Measurements from ENCODE around the gene SPTSSA.

Gene SPTSSA

DNA sequence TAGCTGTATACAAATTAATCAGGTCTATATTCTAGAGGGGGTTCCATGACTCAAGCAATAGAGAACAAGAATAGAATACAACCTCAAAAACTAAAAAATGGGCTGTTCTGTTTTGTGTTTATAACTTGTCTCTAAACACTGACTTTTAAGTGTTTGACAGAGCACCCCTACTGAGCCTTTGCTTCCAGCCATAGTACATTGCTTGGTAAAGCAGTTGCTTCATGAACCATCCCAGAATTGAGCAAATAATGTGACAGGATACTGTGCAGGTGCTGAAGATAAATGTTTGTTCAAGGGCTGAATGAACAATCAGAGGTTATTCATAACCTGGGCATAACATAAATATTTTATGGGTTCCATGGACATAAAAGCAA lies 11.5 kb downstream of the SPTSSA start:
- H3K36me3 ChIP-seq (ENCODE audit: control insufficient read depth in 2 of 2, insufficient read depth in 1 of 2, low read length in 2 of 2) = peaks cover 16 to 25% of the 10 kb centered on the region in 2 experiments; a peak in 2 of 3 replicates
- H3K4me3 ChIP-seq (ENCODE audit: low read depth, low read length) = no peak overlapping the region
- CTCF ChIA-PET = no interaction called here
- H3K27ac ChIP-seq (ENCODE audit: extremely low read depth, low read depth, low read length) = no peak overlapping the region
- POLR2A ChIA-PET = no interaction called here
- no peak for TF ChIP-seq ZNF555 (tag by site-specific recombination; conservative IDR thresholded peaks at IDR 0.05)
- TF ChIP-seq, protein P1, sequence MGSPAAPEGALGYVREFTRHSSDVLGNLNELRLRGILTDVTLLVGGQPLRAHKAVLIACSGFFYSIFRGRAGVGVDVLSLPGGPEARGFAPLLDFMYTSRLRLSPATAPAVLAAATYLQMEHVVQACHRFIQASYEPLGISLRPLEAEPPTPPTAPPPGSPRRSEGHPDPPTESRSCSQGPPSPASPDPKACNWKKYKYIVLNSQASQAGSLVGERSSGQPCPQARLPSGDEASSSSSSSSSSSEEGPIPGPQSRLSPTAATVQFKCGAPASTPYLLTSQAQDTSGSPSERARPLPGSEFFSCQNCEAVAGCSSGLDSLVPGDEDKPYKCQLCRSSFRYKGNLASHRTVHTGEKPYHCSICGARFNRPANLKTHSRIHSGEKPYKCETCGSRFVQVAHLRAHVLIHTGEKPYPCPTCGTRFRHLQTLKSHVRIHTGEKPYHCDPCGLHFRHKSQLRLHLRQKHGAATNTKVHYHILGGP (tag by site-specific recombination; IDR thresholded peaks at IDR 0.05) = no peak
- TF ChIP-seq HOXC10 (CRISPR knock-in tag; IDR thresholded peaks at IDR 0.05) = no peak
- TF ChIP-seq, protein P2, sequence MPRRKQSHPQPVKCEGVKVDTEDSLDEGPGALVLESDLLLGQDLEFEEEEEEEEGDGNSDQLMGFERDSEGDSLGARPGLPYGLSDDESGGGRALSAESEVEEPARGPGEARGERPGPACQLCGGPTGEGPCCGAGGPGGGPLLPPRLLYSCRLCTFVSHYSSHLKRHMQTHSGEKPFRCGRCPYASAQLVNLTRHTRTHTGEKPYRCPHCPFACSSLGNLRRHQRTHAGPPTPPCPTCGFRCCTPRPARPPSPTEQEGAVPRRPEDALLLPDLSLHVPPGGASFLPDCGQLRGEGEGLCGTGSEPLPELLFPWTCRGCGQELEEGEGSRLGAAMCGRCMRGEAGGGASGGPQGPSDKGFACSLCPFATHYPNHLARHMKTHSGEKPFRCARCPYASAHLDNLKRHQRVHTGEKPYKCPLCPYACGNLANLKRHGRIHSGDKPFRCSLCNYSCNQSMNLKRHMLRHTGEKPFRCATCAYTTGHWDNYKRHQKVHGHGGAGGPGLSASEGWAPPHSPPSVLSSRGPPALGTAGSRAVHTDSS (tag by site-specific recombination; IDR thresholded peaks at IDR 0.05) = no peak
- no peak for TF ChIP-seq ZNF658 (tag by site-specific recombination; IDR thresholded peaks at IDR 0.05)
- no peak for TF ChIP-seq ZNF654 (tag by site-specific recombination; IDR thresholded peaks at IDR 0.05; ENCODE audit: low read depth)
- no peak for TF ChIP-seq ZNF433 (tag by site-specific recombination; IDR thresholded peaks at IDR 0.05; ENCODE audit: low read depth)
- no peak for TF ChIP-seq SETDB1 (IDR thresholded peaks at IDR 0.05; ENCODE audit: insufficient read length, low read length)
- TF ChIP-seq MEIS1 (CRISPR knock-in tag; IDR thresholded peaks at IDR 0.05; ENCODE audit: borderline replicate concordance) = no peak
- no peak for TF ChIP-seq ZNF792 (tag by site-specific recombination; IDR thresholded peaks at IDR 0.05)
- no peak for TF ChIP-seq BCL11A (tag by site-specific recombination; IDR thresholded peaks at IDR 0.05; ENCODE audit: low read depth)
- TF ChIP-seq, protein P3, sequence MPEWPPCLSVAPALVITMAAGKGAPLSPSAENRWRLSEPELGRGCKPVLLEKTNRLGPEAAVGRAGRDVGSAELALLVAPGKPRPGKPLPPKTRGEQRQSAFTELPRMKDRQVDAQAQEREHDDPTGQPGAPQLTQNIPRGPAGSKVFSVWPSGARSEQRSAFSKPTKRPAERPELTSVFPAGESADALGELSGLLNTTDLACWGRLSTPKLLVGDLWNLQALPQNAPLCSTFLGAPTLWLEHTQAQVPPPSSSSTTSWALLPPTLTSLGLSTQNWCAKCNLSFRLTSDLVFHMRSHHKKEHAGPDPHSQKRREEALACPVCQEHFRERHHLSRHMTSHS (tag by site-specific recombination; IDR thresholded peaks at IDR 0.05) = no peak
- no peak for TF ChIP-seq ZEB2 (tag by site-specific recombination; IDR thresholded peaks at IDR 0.05)
- TF ChIP-seq ZFP41 (tag by site-specific recombination; IDR thresholded peaks at IDR 0.05; ENCODE audit: borderline replicate concordance) = no peak
- TF ChIP-seq, protein P4, sequence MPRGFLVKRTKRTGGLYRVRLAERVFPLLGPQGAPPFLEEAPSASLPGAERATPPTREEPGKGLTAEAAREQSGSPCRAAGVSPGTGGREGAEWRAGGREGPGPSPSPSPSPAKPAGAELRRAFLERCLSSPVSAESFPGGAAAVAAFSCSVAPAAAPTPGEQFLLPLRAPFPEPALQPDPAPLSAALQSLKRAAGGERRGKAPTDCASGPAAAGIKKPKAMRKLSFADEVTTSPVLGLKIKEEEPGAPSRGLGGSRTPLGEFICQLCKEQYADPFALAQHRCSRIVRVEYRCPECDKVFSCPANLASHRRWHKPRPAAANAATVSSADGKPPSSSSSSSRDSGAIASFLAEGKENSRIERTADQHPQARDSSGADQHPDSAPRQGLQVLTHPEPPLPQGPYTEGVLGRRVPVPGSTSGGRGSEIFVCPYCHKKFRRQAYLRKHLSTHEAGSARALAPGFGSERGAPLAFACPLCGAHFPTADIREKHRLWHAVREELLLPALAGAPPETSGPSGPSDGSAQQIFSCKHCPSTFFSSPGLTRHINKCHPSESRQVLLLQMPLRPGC (tag by site-specific recombination; IDR thresholded peaks at IDR 0.05) = no peak
- TF ChIP-seq ZNF416 (tag by site-specific recombination; IDR thresholded peaks at IDR 0.05) = no peak
- TF ChIP-seq, protein P5, sequence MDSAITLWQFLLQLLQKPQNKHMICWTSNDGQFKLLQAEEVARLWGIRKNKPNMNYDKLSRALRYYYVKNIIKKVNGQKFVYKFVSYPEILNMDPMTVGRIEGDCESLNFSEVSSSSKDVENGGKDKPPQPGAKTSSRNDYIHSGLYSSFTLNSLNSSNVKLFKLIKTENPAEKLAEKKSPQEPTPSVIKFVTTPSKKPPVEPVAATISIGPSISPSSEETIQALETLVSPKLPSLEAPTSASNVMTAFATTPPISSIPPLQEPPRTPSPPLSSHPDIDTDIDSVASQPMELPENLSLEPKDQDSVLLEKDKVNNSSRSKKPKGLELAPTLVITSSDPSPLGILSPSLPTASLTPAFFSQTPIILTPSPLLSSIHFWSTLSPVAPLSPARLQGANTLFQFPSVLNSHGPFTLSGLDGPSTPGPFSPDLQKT (IDR thresholded peaks at IDR 0.05; ENCODE audit: borderline replicate concordance, low read depth, low read length) = no peak
- no peaks in the 10 kb centered on the region for H3K9me3 ChIP-seq (ENCODE audit: control insufficient read depth, insufficient read depth, low read depth, low read length)
- no peaks in the 10 kb centered on the region for H3K4me1 ChIP-seq (ENCODE audit: control insufficient read depth, insufficient read depth, low read length)

DNA sequence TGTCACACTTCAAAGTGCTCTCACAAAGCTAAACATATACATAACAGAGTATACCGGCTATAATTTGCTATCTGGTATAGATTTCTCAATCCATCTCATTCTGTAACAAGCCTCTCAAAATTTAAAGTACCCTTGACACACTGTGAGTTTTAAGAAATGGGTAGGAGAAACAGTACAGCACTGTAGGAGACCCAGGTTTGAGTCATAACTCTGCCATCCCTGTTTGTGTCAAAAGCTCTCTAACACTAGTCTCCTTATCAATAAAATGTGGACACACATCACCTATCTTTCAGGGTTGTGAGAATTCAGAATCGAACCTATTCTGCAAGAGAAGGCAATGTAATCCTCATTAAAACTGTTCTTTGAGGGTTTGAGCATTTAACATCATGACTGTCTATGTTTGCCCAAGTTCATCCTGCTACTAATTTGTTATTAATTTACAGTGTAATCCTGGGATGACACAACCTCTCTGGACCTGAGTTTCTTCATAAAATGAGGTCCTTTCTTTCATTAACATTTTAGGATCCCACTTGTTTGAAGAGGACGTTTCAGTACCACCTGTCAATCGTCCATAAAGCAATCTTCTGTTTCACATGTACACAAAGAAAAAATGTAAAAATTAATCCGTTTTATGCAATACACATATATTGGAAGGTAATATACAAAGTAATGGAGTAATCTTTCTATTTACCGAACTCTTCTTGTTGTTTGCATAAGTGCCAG lies 12.1 kb downstream of the SPTSSA start:
- H3K4me3 ChIP-seq (ENCODE audit: low read depth, low read length) = no peak overlapping the region
- ChIA-PET POLR2A (interaction anchor here (0.7 kb wide), 1 partner anchor 56 kb away, joined by 5 read pairs; no protein-coding TSS in a partner anchor), CTCF (no interaction called here)
- H3K4me1 ChIP-seq (ENCODE audit: control insufficient read depth, insufficient read depth, low read length) = no peaks in the 10 kb centered on the region
- H3K27ac ChIP-seq (ENCODE audit: extremely low read depth, low read depth, low read length) = no peak overlapping the region
- peaks cover 12 to 22% of the 10 kb centered on the region in 2 experiments; a peak in 2 of 3 replicates for H3K36me3 ChIP-seq (ENCODE audit: control insufficient read depth in 2 of 2, insufficient read depth in 1 of 2, low read length in 2 of 2)
- H3K9me3 ChIP-seq (ENCODE audit: control insufficient read depth, insufficient read depth, low read depth, low read length) = no peaks in the 10 kb centered on the region
- TF ChIP-seq BCL11B (tag by site-specific recombination; IDR thresholded peaks at IDR 0.05; ENCODE audit: low read depth) (no peak), ZNF510 (tag by site-specific recombination; IDR thresholded peaks at IDR 0.05; ENCODE audit: insufficient replicate concordance) (no peak), ZNF248 (tag by site-specific recombination; IDR thresholded peaks at IDR 0.05) (no peak), ZNF23 (tag by site-specific recombination; IDR thresholded peaks at IDR 0.05; ENCODE audit: borderline replicate concordance) (no peak), ZIC2 (tag by site-specific recombination; IDR thresholded peaks at IDR 0.05) (no peak), ZNF146 (tag by site-specific recombination; IDR thresholded peaks at IDR 0.05) (no peak)
- TF ChIP-seq, protein P6, sequence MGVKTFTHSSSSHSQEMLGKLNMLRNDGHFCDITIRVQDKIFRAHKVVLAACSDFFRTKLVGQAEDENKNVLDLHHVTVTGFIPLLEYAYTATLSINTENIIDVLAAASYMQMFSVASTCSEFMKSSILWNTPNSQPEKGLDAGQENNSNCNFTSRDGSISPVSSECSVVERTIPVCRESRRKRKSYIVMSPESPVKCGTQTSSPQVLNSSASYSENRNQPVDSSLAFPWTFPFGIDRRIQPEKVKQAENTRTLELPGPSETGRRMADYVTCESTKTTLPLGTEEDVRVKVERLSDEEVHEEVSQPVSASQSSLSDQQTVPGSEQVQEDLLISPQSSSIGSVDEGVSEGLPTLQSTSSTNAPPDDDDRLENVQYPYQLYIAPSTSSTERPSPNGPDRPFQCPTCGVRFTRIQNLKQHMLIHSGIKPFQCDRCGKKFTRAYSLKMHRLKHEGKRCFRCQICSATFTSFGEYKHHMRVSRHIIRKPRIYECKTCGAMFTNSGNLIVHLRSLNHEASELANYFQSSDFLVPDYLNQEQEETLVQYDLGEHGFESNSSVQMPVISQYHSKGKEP (tag by site-specific recombination; IDR thresholded peaks at IDR 0.05) = no peak

All from HEK293 (cell line).